SK-N-SH (cell line): ENCODE data around the gene EIF2B4.

Source experiments
- CHD2 ChIP-seq: fragments of 150-350 bp; IDR thresholded peaks from 2 replicates; pipeline ENCODE4 v1.6.1; 2018; ENCODE audit warnings: low read length; ENCODE audit not compliant: partially characterized antibody
- CTCF ChIP-seq: fragments of 200-600 bp; sonication (generic); IDR thresholded peaks from 2 replicates; pipeline ENCODE4 v1.6.1; 2017; ENCODE audit warnings: antibody characterized with exemption, mild to moderate bottlenecking, moderate library complexity
- EP300 ChIP-seq, 2 experiments: IDR thresholded peaks; 2 replicates each; pipeline versions ENCODE4 v1.4.0 to v1.6.1; 2012; ENCODE audit warnings: borderline replicate concordance in 1 of 2, low read depth in 1 of 2, low read length in 1 of 2
- EZH2phosphoT487 ChIP-seq: fragments of 200-600 bp; sonication (generic); IDR thresholded peaks from 2 replicates; pipeline ENCODE4 v1.6.1; 2017; ENCODE audit warnings: low read depth, mixed run types, mild to moderate bottlenecking, antibody characterized with exemption, moderate library complexity, borderline replicate concordance
- FOXM1 ChIP-seq: IDR thresholded peaks from 2 replicates; pipeline ENCODE4 v1.4.0; 2012; ENCODE audit warnings: low read depth, mild to moderate bottlenecking
- GATA2 ChIP-seq: sonication (generic); formaldehyde crosslinking; IDR thresholded peaks from 2 replicates; pipeline ENCODE4 v1.5.0; 2020; ENCODE audit warnings: mild to moderate bottlenecking, missing genetic modification reagents
- NRF1 ChIP-seq: IDR thresholded peaks from 2 replicates; pipeline ENCODE4 v1.6.1; 2012; ENCODE audit warnings: low read depth, mild to moderate bottlenecking, low read length
- POLR2AphosphoS5 ChIP-seq: IDR thresholded peaks from 2 replicates; pipeline ENCODE4 v1.6.1; 2012; ENCODE audit warnings: low read depth, low read length
- RFX5 ChIP-seq: IDR thresholded peaks from 2 replicates; pipeline ENCODE4 v1.6.1; 2012; ENCODE audit warnings: mild to moderate bottlenecking, improper control_type of control experiment, low read length
- SMC3 ChIP-seq: IDR thresholded peaks from 2 replicates; pipeline ENCODE4 v1.6.1; 2012; ENCODE audit warnings: low read depth, low read length, improper control_type of control experiment
- TAF1 ChIP-seq: IDR thresholded peaks from 2 replicates; pipeline ENCODE4 v1.6.1; 2012; ENCODE audit warnings: low read depth, mild to moderate bottlenecking, low read length, moderate library complexity, borderline replicate concordance
- TEAD4 ChIP-seq: IDR thresholded peaks from 2 replicates; pipeline ENCODE4 v1.4.0; 2012; ENCODE audit warnings: mild to moderate bottlenecking, borderline replicate concordance; ENCODE audit not compliant: insufficient read depth
- ZBTB33 ChIP-seq: IDR thresholded peaks from 2 replicates; pipeline ENCODE4 v1.4.0; 2012; ENCODE audit warnings: low read depth, borderline replicate concordance
- TF ChIP-seq, protein P1 (sequence below): IDR thresholded peaks from 2 replicates; pipeline ENCODE4 v1.6.1; 2012; ENCODE audit warnings: mild to moderate bottlenecking, low read depth, low read length, moderate library complexity

- TF ChIP-seq EP300 (IDR thresholded peaks at IDR 0.05; ENCODE audit: borderline replicate concordance in 1 of 2, low read depth in 1 of 2, low read length in 1 of 2), result no peak
- no peak for TF ChIP-seq TAF1
- TF ChIP-seq CTCF, result no peak
- TF ChIP-seq RFX5, result no peak
- no peak for TF ChIP-seq EZH2phosphoT487
- no peak for TF ChIP-seq ZBTB33
- TF ChIP-seq POLR2AphosphoS5, result no peak
- no peak for TF ChIP-seq TEAD4
- TF ChIP-seq, protein P1, sequence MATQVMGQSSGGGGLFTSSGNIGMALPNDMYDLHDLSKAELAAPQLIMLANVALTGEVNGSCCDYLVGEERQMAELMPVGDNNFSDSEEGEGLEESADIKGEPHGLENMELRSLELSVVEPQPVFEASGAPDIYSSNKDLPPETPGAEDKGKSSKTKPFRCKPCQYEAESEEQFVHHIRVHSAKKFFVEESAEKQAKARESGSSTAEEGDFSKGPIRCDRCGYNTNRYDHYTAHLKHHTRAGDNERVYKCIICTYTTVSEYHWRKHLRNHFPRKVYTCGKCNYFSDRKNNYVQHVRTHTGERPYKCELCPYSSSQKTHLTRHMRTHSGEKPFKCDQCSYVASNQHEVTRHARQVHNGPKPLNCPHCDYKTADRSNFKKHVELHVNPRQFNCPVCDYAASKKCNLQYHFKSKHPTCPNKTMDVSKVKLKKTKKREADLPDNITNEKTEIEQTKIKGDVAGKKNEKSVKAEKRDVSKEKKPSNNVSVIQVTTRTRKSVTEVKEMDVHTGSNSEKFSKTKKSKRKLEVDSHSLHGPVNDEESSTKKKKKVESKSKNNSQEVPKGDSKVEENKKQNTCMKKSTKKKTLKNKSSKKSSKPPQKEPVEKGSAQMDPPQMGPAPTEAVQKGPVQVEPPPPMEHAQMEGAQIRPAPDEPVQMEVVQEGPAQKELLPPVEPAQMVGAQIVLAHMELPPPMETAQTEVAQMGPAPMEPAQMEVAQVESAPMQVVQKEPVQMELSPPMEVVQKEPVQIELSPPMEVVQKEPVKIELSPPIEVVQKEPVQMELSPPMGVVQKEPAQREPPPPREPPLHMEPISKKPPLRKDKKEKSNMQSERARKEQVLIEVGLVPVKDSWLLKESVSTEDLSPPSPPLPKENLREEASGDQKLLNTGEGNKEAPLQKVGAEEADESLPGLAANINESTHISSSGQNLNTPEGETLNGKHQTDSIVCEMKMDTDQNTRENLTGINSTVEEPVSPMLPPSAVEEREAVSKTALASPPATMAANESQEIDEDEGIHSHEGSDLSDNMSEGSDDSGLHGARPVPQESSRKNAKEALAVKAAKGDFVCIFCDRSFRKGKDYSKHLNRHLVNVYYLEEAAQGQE, result no peak
- no peak for TF ChIP-seq CHD2
- no peak for TF ChIP-seq FOXM1
- TF ChIP-seq GATA2 (CRISPR knock-in tag), result no peak
- no peak for TF ChIP-seq NRF1
- no peak for TF ChIP-seq SMC3
These were observed 2.8 kb upstream of the EIF2B4 start for GRCh38 chr2:27372937-27373336.
